GM19455 (cell line): ENCODE data around the gene DCUN1D3.
"Not testable (repeated sequence)": the region's sequence is repeated elsewhere in the genome, so short reads cannot be mapped to it uniquely, and the experiment has no call there.

ENCODE experiments used
- ATAC-seq: cut with Tn5 transposase; IDR thresholded peaks from one replicate; pipeline ENCODE4 v1.9.1; 2021; ENCODE audit not compliant: unreplicated experiment

Gene DCUN1D3

GRCh38 chr16:20900299-20901067 is at the start of gene DCUN1D3, which contains the start of gene LYRM1:
Gene DCUN1D3 (minus strand): TSS chr16:20900358. CDS start chr16:20862538, 37,820 bp downstream.
Gene LYRM1 (plus strand): TSS chr16:20900771. CDS start chr16:20915556, 14,785 bp downstream.
- peak; percentile 79 for ATAC-seq

- no peak for ATAC-seq
Measured at GRCh38 chr16:20949660-20950059, 49.5 kb upstream of the DCUN1D3 start.

- ATAC-seq = no peak
Measured at GRCh38 chr16:20948444-20948843, 48.3 kb upstream of the DCUN1D3 start.

- ATAC-seq = no peak
Measured at GRCh38 chr16:20946015-20946629, 46.0 kb upstream of the DCUN1D3 start.

GRCh38 chr16:20945575-20945875 is 45.4 kb upstream of the DCUN1D3 start:
- ATAC-seq = not testable (repeated sequence)

- no peak for ATAC-seq
Measured at GRCh38 chr16:20944861-20945574, 44.9 kb upstream of the DCUN1D3 start.

- ATAC-seq = no peak
Measured at GRCh38 chr16:20942256-20942655, 42.1 kb upstream of the DCUN1D3 start.

- no peak for ATAC-seq
Measured at GRCh38 chr16:20941636-20941926, 41.4 kb upstream of the DCUN1D3 start.

- no peak for ATAC-seq
Measured at GRCh38 chr16:20940871-20941635, 40.9 kb upstream of the DCUN1D3 start.

- ATAC-seq = no peak
Measured at GRCh38 chr16:20939611-20940010, 39.5 kb upstream of the DCUN1D3 start.

GRCh38 chr16:20938426-20938825 is 38.3 kb upstream of the DCUN1D3 start:
- ATAC-seq = no peak

- ATAC-seq = no peak
Measured at GRCh38 chr16:20937736-20938135, 37.6 kb upstream of the DCUN1D3 start.

- no peak for ATAC-seq
Measured at GRCh38 chr16:20933589-20933988, 33.4 kb upstream of the DCUN1D3 start.

GRCh38 chr16:20931066-20931600 is 31.0 kb upstream of the DCUN1D3 start:
- ATAC-seq = no peak

GRCh38 chr16:20930365-20930690 is 30.2 kb upstream of the DCUN1D3 start:
- ATAC-seq = no peak

GRCh38 chr16:20929676-20930364 is 29.7 kb upstream of the DCUN1D3 start:
- ATAC-seq = not testable (repeated sequence)

- ATAC-seq = no peak
Measured at GRCh38 chr16:20928774-20929411, 28.7 kb upstream of the DCUN1D3 start.

- no peak for ATAC-seq
Measured at GRCh38 chr16:20925751-20926150, 25.6 kb upstream of the DCUN1D3 start.

- no peak for ATAC-seq
Measured at GRCh38 chr16:20923876-20924275, 23.7 kb upstream of the DCUN1D3 start.

GRCh38 chr16:20920799-20921198 is 20.6 kb upstream of the DCUN1D3 start:
- no peak for ATAC-seq
